Measurements from ENCODE around the gene VCY.
"Not testable (repeated sequence)": the region's sequence is repeated elsewhere in the genome, so short reads cannot be mapped to it uniquely, and the experiment has no call there.

The VCY gene

DNA sequence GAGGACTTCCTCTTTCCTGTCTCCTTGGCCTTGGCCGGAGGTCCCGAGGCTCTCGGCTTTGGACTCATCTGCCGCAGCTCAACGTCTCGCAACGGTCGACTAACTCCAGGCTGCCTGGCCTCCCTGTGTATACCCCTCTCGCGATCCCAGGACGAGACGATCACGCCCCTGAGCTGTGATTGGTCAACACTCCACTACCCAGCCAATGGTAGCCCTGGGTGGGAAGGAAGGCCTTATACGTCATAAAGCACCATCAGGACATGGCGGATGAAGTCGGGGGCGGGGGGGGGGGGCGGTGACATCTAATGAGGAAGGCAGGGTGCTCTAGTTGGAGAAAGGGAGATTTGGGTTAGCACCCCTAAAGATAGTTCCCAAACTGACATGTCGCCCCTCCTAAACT lies at the start of gene VCY:
Gene VCY, minus strand, starts transcription at position 101 of the 400 bp plus-strand sequence. Its CDS starts 33 bp downstream, at position 68.
- not testable (repeated sequence) for H3K9ac ChIP-seq (ENCODE audit: low read length); H3K27me3 ChIP-seq (ENCODE audit: control insufficient read depth, insufficient read depth, low read length); H3K9me3 ChIP-seq (ENCODE audit: control insufficient read depth, insufficient read depth, low read depth, low read length); H3K36me3 ChIP-seq (ENCODE audit: control insufficient read depth, insufficient read depth, low read length); H3K4me1 ChIP-seq (ENCODE audit: control insufficient read depth, insufficient read depth, low read length); H3K27ac ChIP-seq (ENCODE audit: low read depth, low read length); H3K4me3 ChIP-seq (ENCODE audit: low read depth, low read length)

DNA sequence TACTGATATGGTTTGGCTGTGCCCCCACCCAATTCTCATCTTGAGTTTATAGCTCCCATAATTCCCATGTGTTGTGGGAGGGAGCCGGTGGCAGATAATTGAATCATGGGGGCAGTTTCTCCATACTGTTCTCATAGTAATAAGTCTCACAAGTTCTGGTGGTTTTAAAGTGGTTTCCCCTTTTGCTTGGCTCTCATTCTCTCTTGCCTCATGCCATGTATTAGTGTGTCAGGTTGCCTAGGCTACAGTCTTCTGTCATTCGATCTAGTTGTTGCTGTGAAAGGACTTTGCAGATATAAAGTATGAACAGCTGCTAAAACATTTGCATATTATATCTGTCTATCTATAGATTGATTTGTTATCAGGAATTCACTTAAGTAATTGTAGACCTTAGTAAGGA lies 44.1 kb upstream of the VCY start:
- H3K27ac ChIP-seq (ENCODE audit: low read depth, low read length); H3K9ac ChIP-seq (ENCODE audit: low read length); H3K36me3 ChIP-seq (ENCODE audit: control insufficient read depth, insufficient read depth, low read length); H3K27me3 ChIP-seq (ENCODE audit: control insufficient read depth, insufficient read depth, low read length); H3K4me1 ChIP-seq (ENCODE audit: control insufficient read depth, insufficient read depth, low read length); H3K9me3 ChIP-seq (ENCODE audit: control insufficient read depth, insufficient read depth, low read depth, low read length); H3K4me3 ChIP-seq (ENCODE audit: low read depth, low read length): not testable (repeated sequence)

DNA sequence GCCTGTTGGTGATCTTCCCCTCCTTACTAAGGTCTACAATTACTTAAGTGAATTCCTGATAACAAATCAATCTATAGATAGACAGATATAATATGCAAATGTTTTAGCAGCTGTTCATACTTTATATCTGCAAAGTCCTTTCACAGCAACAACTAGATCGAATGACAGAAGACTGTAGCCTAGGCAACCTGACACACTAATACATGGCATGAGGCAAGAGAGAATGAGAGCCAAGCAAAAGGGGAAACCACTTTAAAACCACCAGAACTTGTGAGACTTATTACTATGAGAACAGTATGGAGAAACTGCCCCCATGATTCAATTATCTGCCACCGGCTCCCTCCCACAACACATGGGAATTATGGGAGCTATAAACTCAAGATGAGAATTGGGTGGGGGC lies 25.6 kb upstream of the VCY start:
- H3K9ac ChIP-seq (ENCODE audit: low read length); H3K4me3 ChIP-seq (ENCODE audit: low read depth, low read length); H3K9me3 ChIP-seq (ENCODE audit: control insufficient read depth, insufficient read depth, low read depth, low read length); H3K36me3 ChIP-seq (ENCODE audit: control insufficient read depth, insufficient read depth, low read length); H3K27me3 ChIP-seq (ENCODE audit: control insufficient read depth, insufficient read depth, low read length); H3K27ac ChIP-seq (ENCODE audit: low read depth, low read length); H3K4me1 ChIP-seq (ENCODE audit: control insufficient read depth, insufficient read depth, low read length): not testable (repeated sequence)

DNA sequence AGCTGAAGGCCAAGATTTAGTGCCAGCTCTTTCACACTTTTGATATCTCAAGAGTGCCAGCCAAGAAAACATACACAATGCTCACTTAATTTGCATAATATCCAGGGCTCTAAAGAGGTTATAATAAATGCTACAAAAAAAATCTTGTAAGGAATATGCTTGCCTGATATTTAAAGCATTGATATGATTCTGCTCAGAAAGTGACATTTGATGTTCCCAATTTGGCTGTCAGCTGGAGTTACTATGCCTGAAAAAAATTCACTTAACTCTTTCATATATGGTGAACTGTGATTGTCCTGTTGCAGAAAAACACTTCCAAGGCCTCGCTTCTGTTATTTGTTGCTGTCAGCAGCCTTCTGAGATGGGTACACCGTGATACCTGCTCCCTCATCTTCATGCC lies 43.9 kb downstream of the VCY start:
- not testable (repeated sequence) for H3K36me3 ChIP-seq (ENCODE audit: control insufficient read depth, insufficient read depth, low read length); H3K9me3 ChIP-seq (ENCODE audit: control insufficient read depth, insufficient read depth, low read depth, low read length); H3K27ac ChIP-seq (ENCODE audit: low read depth, low read length); H3K4me3 ChIP-seq (ENCODE audit: low read depth, low read length); H3K9ac ChIP-seq (ENCODE audit: low read length); H3K4me1 ChIP-seq (ENCODE audit: control insufficient read depth, insufficient read depth, low read length); H3K27me3 ChIP-seq (ENCODE audit: control insufficient read depth, insufficient read depth, low read length)

Measured in HUES6 (cell line).